SK-N-SH treated with all-trans-retinoic acid at 6 μM for 48 hours (cell line): Measurements from ENCODE around the gene WWC2.

ENCODE experiments used
- ATAC-seq: fragments of 200-7000 bp; cut with Tn5 transposase; 3 replicates; pipeline ENCODE4 v1.9.1; 2020; ENCODE audit warnings: mild to moderate bottlenecking, moderate library complexity
- ARNTL ChIP-seq: fragments of 450-650 bp; formaldehyde crosslinking; IDR thresholded peaks from 2 replicates; pipeline ENCODE4 v1.5.0; 2020; ENCODE audit warnings: low read depth, mild to moderate bottlenecking, moderate library complexity, borderline replicate concordance
- BACH2 ChIP-seq: fragments of 250-450 bp; sonication (Bioruptor Pico); IDR thresholded peaks from 2 replicates; pipeline ENCODE4 v1.9.0; 2021; ENCODE audit warnings: mild to moderate bottlenecking, borderline replicate concordance
- CREB5 ChIP-seq: fragments of 250-450 bp; sonication (Bioruptor Pico); IDR thresholded peaks from 2 replicates; pipeline ENCODE4 v1.5.1; 2020; ENCODE audit warnings: low read depth, mild to moderate bottlenecking, moderate library complexity
- CSRNP3 ChIP-seq: fragments of 250-450 bp; sonication (Bioruptor Pico); IDR thresholded peaks from 2 replicates; pipeline ENCODE4 v1.5.1; 2021; ENCODE audit warnings: mild to moderate bottlenecking, moderate library complexity
- ESRRG ChIP-seq: fragments of 250-450 bp; sonication (Bioruptor Pico); IDR thresholded peaks from 2 replicates; pipeline ENCODE4 v1.6.1; 2021; ENCODE audit warnings: mild to moderate bottlenecking
- GLIS3 ChIP-seq: fragments of 250-450 bp; sonication (Bioruptor Pico); IDR thresholded peaks from 2 replicates; pipeline ENCODE4 v1.5.0; 2020; ENCODE audit warnings: mild to moderate bottlenecking, moderate library complexity
- ISL1 ChIP-seq: fragments of 250-450 bp; sonication (Bioruptor Pico); IDR thresholded peaks from 2 replicates; pipeline ENCODE4 v2.1.2; 2022; ENCODE audit warnings: mild to moderate bottlenecking, moderate library complexity
- OSR1 ChIP-seq: fragments of 250-450 bp; sonication (Bioruptor Pico); IDR thresholded peaks from 2 replicates; pipeline ENCODE4 v1.8.0; 2022; ENCODE audit warnings: moderate library complexity, mild to moderate bottlenecking, inconsistent platforms
- PATZ1 ChIP-seq: fragments of 250-450 bp; sonication (Bioruptor Pico); IDR thresholded peaks from 2 replicates; pipeline ENCODE4 v1.8.0; 2020; ENCODE audit warnings: mild to moderate bottlenecking, moderate library complexity, borderline replicate concordance
- POU6F1 ChIP-seq: fragments of 250-450 bp; sonication (Bioruptor Pico); IDR thresholded peaks from 2 replicates; pipeline ENCODE4 v1.8.0; 2021; ENCODE audit warnings: low read depth, mild to moderate bottlenecking, moderate library complexity, borderline replicate concordance
- RARB ChIP-seq: fragments of 250-450 bp; sonication (Bioruptor Pico); IDR thresholded peaks from 2 replicates; pipeline ENCODE4 v1.8.0; 2021; ENCODE audit warnings: mild to moderate bottlenecking, moderate library complexity
- SNAI2 ChIP-seq: fragments of 250-450 bp; sonication (Bioruptor Pico); IDR thresholded peaks from 2 replicates; pipeline ENCODE4 v1.5.0; 2020; ENCODE audit warnings: mild to moderate bottlenecking, moderate library complexity
- TCF4 ChIP-seq: fragments of 250-450 bp; sonication (Bioruptor Pico); IDR thresholded peaks from 2 replicates; pipeline ENCODE4 v1.8.0; 2021; ENCODE audit warnings: mild to moderate bottlenecking, moderate library complexity, borderline replicate concordance
- TOX ChIP-seq: fragments of 250-450 bp; sonication (Bioruptor Pico); IDR thresholded peaks from 2 replicates; pipeline ENCODE4 v1.8.0; 2021; ENCODE audit warnings: mild to moderate bottlenecking, moderate library complexity, borderline replicate concordance
- TSHZ2 ChIP-seq: fragments of 250-450 bp; sonication (Bioruptor Pico); IDR thresholded peaks from 2 replicates; pipeline ENCODE4 v1.5.0; 2020; ENCODE audit warnings: mild to moderate bottlenecking, moderate library complexity
- ZC3H10 ChIP-seq: fragments of 250-450 bp; sonication (Bioruptor Pico); IDR thresholded peaks from 2 replicates; pipeline ENCODE4 v1.5.1; 2021; ENCODE audit warnings: mild to moderate bottlenecking, moderate library complexity
- ZFP3 ChIP-seq: fragments of 250-450 bp; sonication (Bioruptor Pico); IDR thresholded peaks from 2 replicates; pipeline ENCODE4 v1.5.0; 2020; ENCODE audit warnings: mild to moderate bottlenecking, moderate library complexity
- ZFP30 ChIP-seq: fragments of 450-650 bp; formaldehyde crosslinking; IDR thresholded peaks from 2 replicates; pipeline ENCODE4 v1.5.0; 2022; ENCODE audit warnings: mild to moderate bottlenecking, moderate library complexity
- ZNF565 ChIP-seq: fragments of 450-650 bp; formaldehyde crosslinking; conservative IDR thresholded peaks from 2 replicates; pipeline ENCODE4 v1.5.0; 2020; ENCODE audit warnings: low read depth, mild to moderate bottlenecking, moderate library complexity
- ZNF70 ChIP-seq: fragments of 450-650 bp; formaldehyde crosslinking; IDR thresholded peaks from 2 replicates; pipeline ENCODE4 v1.5.0; 2020; ENCODE audit warnings: mild to moderate bottlenecking, moderate library complexity
- ZNF8 ChIP-seq: fragments of 450-650 bp; formaldehyde crosslinking; IDR thresholded peaks from 2 replicates; pipeline ENCODE4 v1.5.0; 2020; ENCODE audit warnings: mild to moderate bottlenecking, moderate library complexity

WWC2 gene

GRCh38 chr4:183253451-183253850 lies 154.4 kb downstream of the WWC2 start:
- TF ChIP-seq RARB (CRISPR knock-in tag) (no peak), ZFP3 (CRISPR knock-in tag) (no peak), ZNF70 (CRISPR knock-in tag) (no peak)
- ATAC-seq: no peak

GRCh38 chr4:183254162-183254561 lies 155.1 kb downstream of the WWC2 start:
- TF ChIP-seq TCF4 (CRISPR knock-in tag) (no peak), BACH2 (CRISPR knock-in tag) (no peak), PATZ1 (CRISPR knock-in tag) (no peak), RARB (CRISPR knock-in tag) (no peak), CREB5 (CRISPR knock-in tag) (no peak), SNAI2 (CRISPR knock-in tag) (no peak), ZFP3 (CRISPR knock-in tag) (no peak), ISL1 (CRISPR knock-in tag) (no peak), ZNF70 (CRISPR knock-in tag) (no peak), TSHZ2 (CRISPR knock-in tag) (no peak), POU6F1 (CRISPR knock-in tag) (no peak), ZFP30 (CRISPR knock-in tag) (no peak), TOX (no peak), ESRRG (CRISPR knock-in tag) (no peak), ZC3H10 (CRISPR knock-in tag) (no peak), ZNF8 (CRISPR knock-in tag) (no peak), ZNF565 (CRISPR knock-in tag) (no peak), GLIS3 (CRISPR knock-in tag) (no peak)
- ATAC-seq: no peak

GRCh38 chr4:183255487-183255886 lies 156.4 kb downstream of the WWC2 start:
- TF ChIP-seq ZFP30 (CRISPR knock-in tag): no peak
- no peak for TF ChIP-seq BACH2 (CRISPR knock-in tag)
- no peak for TF ChIP-seq TSHZ2 (CRISPR knock-in tag)
- TF ChIP-seq TCF4 (CRISPR knock-in tag): no peak
- no peak for TF ChIP-seq ISL1 (CRISPR knock-in tag)
- TF ChIP-seq ARNTL: no peak
- TF ChIP-seq OSR1 (CRISPR knock-in tag): no peak
- TF ChIP-seq RARB (CRISPR knock-in tag): no peak
- no peak for TF ChIP-seq ZFP3 (CRISPR knock-in tag)
- no peak for TF ChIP-seq ZNF8 (CRISPR knock-in tag)
- TF ChIP-seq ESRRG (CRISPR knock-in tag): no peak
- TF ChIP-seq GLIS3 (CRISPR knock-in tag): no peak
- TF ChIP-seq ZC3H10 (CRISPR knock-in tag): no peak
- TF ChIP-seq ZNF565 (CRISPR knock-in tag): no peak
- no peak for TF ChIP-seq ZNF70 (CRISPR knock-in tag)
- no peak for TF ChIP-seq CSRNP3 (CRISPR knock-in tag)
- no peak for ATAC-seq
